Upper lobe of left lung (tissue), 4 donors: Measurements from ENCODE around the gene PCSK2.

Experiments
- CTCF ChIP-seq, 6 experiments: fragments of 450-650 bp in 4 of 6; fragments of 200-600 bp in 2 of 6; sonication (generic) in 2 of 6; IDR thresholded peaks; one replicate each; pipeline ENCODE4 v1.5.1; 2016 to 2019; ENCODE audit warnings: antibody characterized with exemption in 6 of 6
- EP300 ChIP-seq, 4 donors: sonication (generic); formaldehyde crosslinking; IDR thresholded peaks; one replicate each; pipeline ENCODE4 v1.5.1; 2017; ENCODE audit warnings: antibody characterized with exemption in 4 of 4, control low read depth in 2 of 4
- POLR2A ChIP-seq, 4 donors: fragments of 450-650 bp; IDR thresholded peaks; one replicate each; pipeline ENCODE4 v1.5.1; 2016 to 2017; ENCODE audit warnings: antibody characterized with exemption in 4 of 4, mild to moderate bottlenecking in 2 of 4
- POLR2AphosphoS5 ChIP-seq, 2 donors: sonication (generic); formaldehyde crosslinking; IDR thresholded peaks; one replicate each; pipeline ENCODE4 v1.5.1; 2017; ENCODE audit warnings: antibody characterized with exemption in 2 of 2

- TF ChIP-seq CTCF (IDR thresholded peaks at IDR 0.05) (no peak), POLR2AphosphoS5 (IDR thresholded peaks at IDR 0.05) (no peak), POLR2A (IDR thresholded peaks at IDR 0.05) (no peak), EP300 (IDR thresholded peaks at IDR 0.05) (no peak)
These were observed 6.8 kb downstream of the PCSK2 start for GRCh38 chr20:17233626-17234025.
